ENCODE data around the gene GTPBP4. TPM values are rescaled to one million over a fixed set of nuclear protein-coding genes. Genes with fewer than 3 reads are reported as not detected.

Gene GTPBP4
- total and polyA plus RNA-seq, 9 of the 15 experiments (the other 6 are each of a cell fraction or from before 2014, with no cell fraction given), result 79.0 to 155 (median 128) TPM

DNA sequence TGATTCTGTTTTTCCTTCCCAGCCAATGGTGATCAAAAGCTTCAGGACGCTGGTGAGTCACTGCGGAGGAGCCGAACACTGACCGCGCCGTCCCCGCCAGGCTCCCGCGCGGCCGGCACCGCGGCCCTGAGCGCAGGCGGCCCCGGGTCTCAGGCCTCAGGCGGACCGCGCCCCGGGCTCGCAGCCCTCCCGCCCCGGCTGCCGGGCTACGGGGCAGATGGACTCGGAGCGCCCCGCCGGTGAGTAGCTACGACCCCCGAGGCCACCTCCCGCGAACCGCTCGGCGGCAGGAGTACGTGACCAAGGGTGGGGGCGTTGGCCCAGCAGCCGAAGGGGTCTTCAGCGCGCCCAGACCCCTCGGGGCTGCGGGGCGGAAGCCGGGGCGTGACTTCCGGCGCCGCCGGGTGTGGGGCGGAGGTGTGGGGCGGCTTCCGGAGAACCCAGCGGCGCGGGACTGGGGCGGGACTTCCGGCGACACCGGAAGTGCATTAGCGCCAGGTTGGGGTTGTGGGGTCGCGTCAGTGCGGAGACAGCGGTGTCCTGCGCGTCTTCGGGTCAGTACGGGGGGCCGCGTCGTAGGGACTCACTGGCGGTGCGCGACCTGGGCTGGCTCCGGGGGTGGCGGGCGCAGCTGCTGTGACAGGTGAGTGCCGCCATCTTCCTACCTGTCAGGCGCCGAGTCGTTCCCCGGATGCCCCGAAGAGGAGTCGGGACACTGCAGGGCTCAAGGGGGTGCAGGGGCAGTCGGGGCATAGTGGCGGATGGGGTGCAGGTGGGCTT, 68.3 kb downstream of the GTPBP4 start, which contains the start of gene WDR37 (continued):
- TF ChIP-seq, protein P1, sequence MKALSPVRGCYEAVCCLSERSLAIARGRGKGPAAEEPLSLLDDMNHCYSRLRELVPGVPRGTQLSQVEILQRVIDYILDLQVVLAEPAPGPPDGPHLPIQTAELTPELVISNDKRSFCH (CRISPR knock-in tag; IDR thresholded peaks at IDR 0.05), result no peak
- TF ChIP-seq, protein P1 (tag; IDR thresholded peaks at IDR 0.05), result 0 out of 2 replicates have a peak, but pooled peaks have one; percentile 19
- no peak for TF ChIP-seq ZNF253 (CRISPR knock-in tag; conservative IDR thresholded peaks at IDR 0.05)
- TF ChIP-seq CBFA2T3 (IDR thresholded peaks at IDR 0.05), result 0 out of 2 replicates have a peak, but pooled peaks have one; percentile 2
- TF ChIP-seq MYBL2 (IDR thresholded peaks at IDR 0.05; ENCODE audit: low read depth), result no peak
- TF ChIP-seq MYBL2 (CRISPR knock-in tag; IDR thresholded peaks at IDR 0.05; ENCODE audit: borderline replicate concordance), result no peak
- peak; percentile 81 for TF ChIP-seq MBD2 (IDR thresholded peaks at IDR 0.05; ENCODE audit: borderline replicate concordance, low read depth)
- TF ChIP-seq ZNF23 (CRISPR knock-in tag; IDR thresholded peaks at IDR 0.05), result no peak
- TF ChIP-seq KAT7 (CRISPR knock-in tag; IDR thresholded peaks at IDR 0.05; ENCODE audit: borderline replicate concordance), result peak; percentile 66; the same call in 1 of the 2 replicates
- TF ChIP-seq BDP1 (IDR thresholded peaks at IDR 0.05; ENCODE audit: insufficient read depth, insufficient read length), result no peak
- no peak for TF ChIP-seq TARDBP (IDR thresholded peaks at IDR 0.05)
- TF ChIP-seq POLR2AphosphoS5 (IDR thresholded peaks at IDR 0.05; ENCODE audit: control insufficient read depth, insufficient read depth, low read depth, low read length), result peak; percentile 60; the same call in 1 of the 2 replicates
- no peak for TF ChIP-seq ASH1L (IDR thresholded peaks at IDR 0.05; ENCODE audit: borderline replicate concordance, low read depth, partially characterized antibody)
- no peak for TF ChIP-seq CBFB (CRISPR knock-in tag; IDR thresholded peaks at IDR 0.05)
- peak; percentile 56; the same call in 1 of the 2 replicates for TF ChIP-seq SP1 (CRISPR knock-in tag; IDR thresholded peaks at IDR 0.05)
- TF ChIP-seq ZBTB17 (CRISPR knock-in tag; IDR thresholded peaks at IDR 0.05), result peak; percentile 17; the same call in 1 of the 2 replicates
- TF ChIP-seq, protein P2, sequence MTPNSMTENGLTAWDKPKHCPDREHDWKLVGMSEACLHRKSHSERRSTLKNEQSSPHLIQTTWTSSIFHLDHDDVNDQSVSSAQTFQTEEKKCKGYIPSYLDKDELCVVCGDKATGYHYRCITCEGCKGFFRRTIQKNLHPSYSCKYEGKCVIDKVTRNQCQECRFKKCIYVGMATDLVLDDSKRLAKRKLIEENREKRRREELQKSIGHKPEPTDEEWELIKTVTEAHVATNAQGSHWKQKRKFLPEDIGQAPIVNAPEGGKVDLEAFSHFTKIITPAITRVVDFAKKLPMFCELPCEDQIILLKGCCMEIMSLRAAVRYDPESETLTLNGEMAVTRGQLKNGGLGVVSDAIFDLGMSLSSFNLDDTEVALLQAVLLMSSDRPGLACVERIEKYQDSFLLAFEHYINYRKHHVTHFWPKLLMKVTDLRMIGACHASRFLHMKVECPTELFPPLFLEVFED (CRISPR knock-in tag; conservative IDR thresholded peaks at IDR 0.05), result 0 out of 2 replicates have a peak, but pooled peaks have one; percentile 24
- TF ChIP-seq ZNF57 (CRISPR knock-in tag; IDR thresholded peaks at IDR 0.05), result no peak
- TF ChIP-seq POLR2B (IDR thresholded peaks at IDR 0.05; ENCODE audit: low read depth, partially characterized antibody), result peak; percentile 58
- peak in 1 of 2 experiments; percentile 88; a peak in 2 of 4 replicates for TF ChIP-seq ZNF639 (CRISPR knock-in tag; conservative IDR thresholded peaks at IDR 0.05 in 1 of 2, IDR thresholded peaks at IDR 0.05 in 1 of 2)
- no peak for TF ChIP-seq MXI1 (IDR thresholded peaks at IDR 0.05; ENCODE audit: low read depth, low read length)
- TF ChIP-seq ZBTB1 (CRISPR knock-in tag; IDR thresholded peaks at IDR 0.05; ENCODE audit: borderline replicate concordance, low read depth), result no peak; the same call in 1 of the 2 replicates
- TF ChIP-seq PRMT5 (CRISPR knock-in tag; IDR thresholded peaks at IDR 0.05), result no peak
- TF ChIP-seq PML (IDR thresholded peaks at IDR 0.05; ENCODE audit: low read length), result no peak
- peak; percentile 76 for TF ChIP-seq RB1 (IDR thresholded peaks at IDR 0.05; ENCODE audit: low read depth)

Measured in K562 (cell line).